GM06990 (cell line): ENCODE measurements around the gene PRRX2.
"Not testable (repeated sequence)": the region's sequence is repeated elsewhere in the genome, so short reads cannot be mapped to it uniquely, and the experiment has no call there.

Source experiments
- DNase-seq: peaks from one replicate; pipeline ENCODE4 v3.0.0-alpha.2; 2011; ENCODE audit not compliant: insufficient read length; ENCODE audit errors: extremely low read depth
- H3K27me3 ChIP-seq: replicated peaks from 2 replicates; pipeline ENCODE4 v1.6.0; 2011; ENCODE audit warnings: low read length; ENCODE audit not compliant: control insufficient read depth, insufficient read depth
- H3K36me3 ChIP-seq: 2 replicates; pipeline ENCODE4 v1.5.1; 2011; ENCODE audit warnings: low read length; ENCODE audit not compliant: control insufficient read depth, insufficient read depth
- H3K4me3 ChIP-seq: replicated peaks from 2 replicates; pipeline ENCODE4 v1.5.1; 2011; ENCODE audit warnings: low read depth, mild to moderate bottlenecking, control low read depth, low read length
- CTCF ChIP-seq: IDR thresholded peaks from 2 replicates; pipeline ENCODE4 v1.5.1; 2011; ENCODE audit warnings: low read length, control low read depth, mild to moderate bottlenecking, inconsistent platforms; ENCODE audit not compliant: insufficient read depth, poor library complexity, severe bottlenecking

PRRX2 gene

GRCh38 chr9:129633207-129633606, 32.2 kb upstream of the PRRX2 start:
- no peaks in the 10 kb centered on the region for H3K27me3 ChIP-seq
- H3K36me3 ChIP-seq = peaks cover 32% of the 10 kb centered on the region
- DNase-seq = no peak
- H3K4me3 ChIP-seq = no peak overlapping the region
- TF ChIP-seq CTCF = no peak

DNA sequence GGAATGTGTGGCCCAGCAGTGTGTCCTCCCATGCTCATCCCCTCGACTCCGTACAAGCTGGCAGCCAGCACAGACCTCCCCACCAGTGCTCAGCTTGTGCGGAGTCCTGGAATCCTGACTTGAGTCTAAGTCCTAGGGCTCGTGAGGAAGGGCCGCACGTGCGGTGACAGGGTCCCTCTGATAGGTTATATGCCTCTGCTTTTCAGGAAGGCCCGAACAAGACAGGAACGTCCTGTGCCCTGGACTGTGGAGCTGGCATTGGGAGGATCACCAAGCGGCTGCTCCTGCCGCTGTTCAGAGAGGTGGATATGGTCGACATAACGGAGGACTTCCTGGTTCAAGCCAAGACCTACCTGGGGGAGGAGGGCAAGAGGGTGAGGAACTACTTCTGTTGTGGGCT, 31.6 kb upstream of the PRRX2 start:
- DNase-seq = no peak
- peaks cover 36% of the 10 kb centered on the region for H3K36me3 ChIP-seq
- H3K4me3 ChIP-seq = no peak overlapping the region
- H3K27me3 ChIP-seq = no peaks in the 10 kb centered on the region
- no peak for TF ChIP-seq CTCF

GRCh38 chr9:129635099-129636065, 30.1 kb upstream of the PRRX2 start:
- Histone ChIP-seq H3K36me3 (peaks cover 39% of the 10 kb centered on the region), H3K27me3 (no peaks in the 10 kb centered on the region), H3K4me3 (no peak overlapping the region)
- TF ChIP-seq CTCF = no peak
- no peak for DNase-seq

GRCh38 chr9:129636343-129636742, 29.1 kb upstream of the PRRX2 start:
- peaks cover 39% of the 10 kb centered on the region for H3K36me3 ChIP-seq
- H3K27me3 ChIP-seq, H3K4me3 ChIP-seq, DNase-seq: not testable (repeated sequence)

DNA sequence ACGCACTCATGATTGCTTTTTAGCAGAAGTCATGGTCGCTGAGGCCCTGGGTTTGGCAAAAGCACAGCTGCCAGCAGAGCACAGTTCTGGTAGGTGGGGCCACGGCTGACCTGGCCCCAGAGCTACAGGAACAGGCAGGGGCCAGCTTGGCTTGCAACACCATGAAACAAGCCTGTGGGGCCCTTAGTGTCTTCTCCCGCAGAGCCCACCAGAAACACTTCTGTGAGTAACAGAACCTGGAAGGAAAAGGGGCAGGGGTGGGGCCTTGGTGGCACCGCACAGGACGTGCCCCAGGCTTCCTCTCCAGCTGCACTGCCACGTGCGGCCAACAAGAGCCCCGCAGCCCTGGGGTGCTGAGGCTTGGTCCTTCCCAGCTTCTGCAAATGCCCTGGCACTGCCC, 28.3 kb upstream of the PRRX2 start:
- Histone ChIP-seq H3K36me3 (peaks cover 39% of the 10 kb centered on the region), H3K27me3 (no peaks in the 10 kb centered on the region), H3K4me3 (no peak overlapping the region)
- no peak for DNase-seq
- no peak for TF ChIP-seq CTCF

GRCh38 chr9:129637673-129638439, 27.6 kb upstream of the PRRX2 start:
- Histone ChIP-seq H3K27me3 (no peaks in the 10 kb centered on the region), H3K36me3 (peaks cover 38% of the 10 kb centered on the region), H3K4me3 (no peak overlapping the region)
- TF ChIP-seq CTCF = no peak
- DNase-seq = no peak
